SU-DHL-6 (cell line): ENCODE data around the gene LUM.
A peak's percentile ranks its signal among the peaks of the same experiment; 100 is the strongest.

Experiments
- H2AFZ ChIP-seq: fragments of 200-600 bp; sonication (generic); 2 replicates; pipeline ENCODE4 v1.6.1; 2014; ENCODE audit warnings: low read depth, mild to moderate bottlenecking, moderate library complexity, mixed read lengths, antibody characterized with exemption, low read length; ENCODE audit not compliant: severe bottlenecking
- H3F3A ChIP-seq: fragments of 200-600 bp; shearing (Covaris generic); 2 replicates; pipeline ENCODE4 v1.6.0; 2016; ENCODE audit warnings: antibody characterized with exemption, mild to moderate bottlenecking; ENCODE audit not compliant: insufficient read depth
- H3K27ac ChIP-seq: fragments of 200-600 bp; sonication (generic); 2 replicates; pipeline ENCODE4 v1.5.1; 2016; ENCODE audit warnings: low read depth, mild to moderate bottlenecking, low read length, moderate library complexity, mixed read lengths
- H3K27me3 ChIP-seq: fragments of 200-600 bp; sonication (generic), shearing (Covaris generic); 2 replicates; pipeline ENCODE4 v1.6.0; 2014; ENCODE audit warnings: mild to moderate bottlenecking, low read length
- H3K36me3 ChIP-seq: fragments of 200-600 bp; sonication (generic); 2 replicates; pipeline ENCODE4 v1.6.1; 2014; ENCODE audit warnings: mild to moderate bottlenecking, low read length, mixed read lengths
- H3K4me2 ChIP-seq: fragments of 300-600, 200-600 bp; shearing (Covaris generic), sonication (generic); 2 replicates; pipeline ENCODE4 v1.6.0; 2014; ENCODE audit warnings: low read length, low read depth, mild to moderate bottlenecking; ENCODE audit not compliant: poor library complexity, severe bottlenecking
- H3K4me3 ChIP-seq: fragments of 200-600 bp; sonication (generic); 2 replicates; pipeline ENCODE4 v1.5.1; 2014; ENCODE audit warnings: antibody characterized with exemption, low read length, mild to moderate bottlenecking, mixed read lengths; ENCODE audit not compliant: insufficient read depth, poor library complexity, severe bottlenecking
- H3K79me2 ChIP-seq: fragments of 200-600 bp; sonication (generic); 2 replicates; pipeline ENCODE4 v1.6.1; 2014; ENCODE audit warnings: mild to moderate bottlenecking, low read length, moderate library complexity; ENCODE audit not compliant: insufficient read depth
- H3K9ac ChIP-seq: fragments of 200-600 bp; sonication (generic); 2 replicates; pipeline ENCODE4 v1.7.0; 2014; ENCODE audit warnings: mild to moderate bottlenecking, low read length
- H3K9me2 ChIP-seq: fragments of 200-600 bp; sonication (generic); replicated peaks from 2 replicates; pipeline ENCODE4 v1.6.1; 2014; ENCODE audit warnings: low read length; ENCODE audit not compliant: insufficient read depth
- H3K9me3 ChIP-seq: fragments of 200-600 bp; sonication (generic); 2 replicates; pipeline ENCODE4 v1.6.1; 2014; ENCODE audit warnings: low read length, mixed read lengths; ENCODE audit not compliant: insufficient read depth
- H4K20me1 ChIP-seq: fragments of 200-600 bp; sonication (generic); 2 replicates; pipeline ENCODE4 v1.6.1; 2014; ENCODE audit warnings: low read depth, mild to moderate bottlenecking, antibody characterized with exemption, low read length, moderate library complexity, mixed read lengths
- EZH2phosphoT487 ChIP-seq: fragments of 200-600 bp; sonication (generic), shearing (Covaris generic); conservative IDR thresholded peaks from 2 replicates; pipeline ENCODE4 v1.6.1; 2018; ENCODE audit warnings: mild to moderate bottlenecking, antibody characterized with exemption, low read length, moderate library complexity, mixed read lengths
- TF ChIP-seq, protein P1 (sequence below): fragments of 200-600 bp; sonication (generic); IDR thresholded peaks from one replicate; pipeline ENCODE4 v1.5.1; 2017; ENCODE audit warnings: antibody characterized with exemption, mild to moderate bottlenecking, low read length, moderate library complexity; ENCODE audit not compliant: insufficient read depth, poor library complexity, severe bottlenecking

LUM gene

DNA sequence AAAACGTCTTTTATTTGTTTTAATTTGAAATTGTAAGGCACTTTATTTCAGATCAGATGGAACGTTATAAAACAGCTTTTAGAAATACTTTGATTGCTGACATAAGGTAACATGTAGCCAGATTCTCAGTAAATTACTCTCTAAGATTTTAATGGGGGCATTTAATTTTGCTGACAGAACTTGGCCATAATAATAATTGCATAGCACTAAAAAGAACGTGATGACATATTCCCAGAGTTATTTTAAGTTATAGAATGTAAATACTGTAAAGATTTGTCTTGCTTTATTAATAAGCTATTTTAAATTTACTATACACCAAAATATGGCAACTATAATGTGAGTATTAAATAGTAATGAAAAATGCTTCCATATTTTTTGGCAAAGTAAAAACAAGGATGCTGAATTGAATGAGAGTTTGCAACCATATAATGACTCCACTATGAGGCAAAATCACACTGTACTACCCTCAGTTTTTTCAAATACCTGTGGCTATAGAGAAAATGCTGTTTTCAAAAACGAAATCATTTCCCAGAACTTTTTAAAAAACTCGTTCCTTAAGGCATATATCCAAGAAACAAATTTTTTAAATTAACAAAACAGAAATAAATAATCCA is 876 bp downstream of the LUM start:
- Histone ChIP-seq H3K36me3 (no peaks in the 10 kb centered on the region), H3K9ac (no peak overlapping the region), H3K27ac (no peak overlapping the region), H3K79me2 (no peaks in the 10 kb centered on the region), H3F3A (no peaks in the 10 kb centered on the region), H3K27me3 (no peaks in the 10 kb centered on the region), H3K4me2 (no peak overlapping the region), H3K4me3 (no peak overlapping the region), H4K20me1 (no peaks in the 10 kb centered on the region), H2AFZ (no peak overlapping the region), H3K9me2 (no peaks in the 10 kb centered on the region), H3K9me3 (no peaks in the 10 kb centered on the region)
- TF ChIP-seq, protein P1, sequence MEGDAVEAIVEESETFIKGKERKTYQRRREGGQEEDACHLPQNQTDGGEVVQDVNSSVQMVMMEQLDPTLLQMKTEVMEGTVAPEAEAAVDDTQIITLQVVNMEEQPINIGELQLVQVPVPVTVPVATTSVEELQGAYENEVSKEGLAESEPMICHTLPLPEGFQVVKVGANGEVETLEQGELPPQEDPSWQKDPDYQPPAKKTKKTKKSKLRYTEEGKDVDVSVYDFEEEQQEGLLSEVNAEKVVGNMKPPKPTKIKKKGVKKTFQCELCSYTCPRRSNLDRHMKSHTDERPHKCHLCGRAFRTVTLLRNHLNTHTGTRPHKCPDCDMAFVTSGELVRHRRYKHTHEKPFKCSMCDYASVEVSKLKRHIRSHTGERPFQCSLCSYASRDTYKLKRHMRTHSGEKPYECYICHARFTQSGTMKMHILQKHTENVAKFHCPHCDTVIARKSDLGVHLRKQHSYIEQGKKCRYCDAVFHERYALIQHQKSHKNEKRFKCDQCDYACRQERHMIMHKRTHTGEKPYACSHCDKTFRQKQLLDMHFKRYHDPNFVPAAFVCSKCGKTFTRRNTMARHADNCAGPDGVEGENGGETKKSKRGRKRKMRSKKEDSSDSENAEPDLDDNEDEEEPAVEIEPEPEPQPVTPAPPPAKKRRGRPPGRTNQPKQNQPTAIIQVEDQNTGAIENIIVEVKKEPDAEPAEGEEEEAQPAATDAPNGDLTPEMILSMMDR, result no peak
- TF ChIP-seq EZH2phosphoT487, result no peak

DNA sequence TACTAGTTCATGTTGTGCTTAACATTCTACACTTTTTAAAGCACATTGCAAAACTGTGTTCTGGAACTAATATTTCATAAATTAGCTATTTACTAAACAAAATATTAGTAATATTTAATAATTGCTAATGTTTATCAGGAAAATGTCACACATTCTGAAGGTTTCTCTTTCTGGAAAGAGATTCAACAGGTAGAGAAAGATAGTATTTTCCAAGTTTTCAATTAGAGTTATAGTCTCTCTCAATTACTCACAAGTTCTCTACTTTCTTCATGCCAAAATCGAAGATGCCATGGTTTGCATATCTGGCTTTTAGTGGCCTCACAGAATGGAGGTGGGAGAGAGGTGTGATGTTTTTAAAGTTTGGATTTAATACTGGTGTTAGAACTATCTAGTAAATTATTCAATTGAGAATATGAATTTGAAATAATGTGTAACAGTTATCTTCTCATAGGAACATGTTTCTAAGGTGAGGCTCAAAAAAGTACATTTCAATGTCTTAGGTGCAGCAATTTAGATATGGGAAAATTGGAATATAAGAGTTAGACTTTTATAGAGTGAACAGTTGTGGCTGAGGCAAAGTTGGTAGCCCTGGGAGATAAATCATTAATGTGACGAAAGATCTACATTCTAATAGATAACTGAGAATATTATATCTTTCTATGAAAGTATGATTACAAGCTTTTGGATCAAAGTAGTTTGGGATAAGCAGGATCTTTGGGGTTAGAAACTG is 1.5 kb downstream of the LUM start:
- H2AFZ ChIP-seq, result no peak overlapping the region
- no peak overlapping the region for H3K27ac ChIP-seq
- TF ChIP-seq, protein P1, result no peak
- no peak overlapping the region for H3K9ac ChIP-seq
- no peaks in the 10 kb centered on the region for H3K9me3 ChIP-seq
- H3F3A ChIP-seq, result no peaks in the 10 kb centered on the region
- no peaks in the 10 kb centered on the region for H4K20me1 ChIP-seq
- H3K4me3 ChIP-seq, result no peak overlapping the region
- H3K4me2 ChIP-seq, result no peak overlapping the region
- no peaks in the 10 kb centered on the region for H3K9me2 ChIP-seq
- no peaks in the 10 kb centered on the region for H3K27me3 ChIP-seq
- H3K79me2 ChIP-seq, result no peaks in the 10 kb centered on the region
- H3K36me3 ChIP-seq, result no peaks in the 10 kb centered on the region

DNA sequence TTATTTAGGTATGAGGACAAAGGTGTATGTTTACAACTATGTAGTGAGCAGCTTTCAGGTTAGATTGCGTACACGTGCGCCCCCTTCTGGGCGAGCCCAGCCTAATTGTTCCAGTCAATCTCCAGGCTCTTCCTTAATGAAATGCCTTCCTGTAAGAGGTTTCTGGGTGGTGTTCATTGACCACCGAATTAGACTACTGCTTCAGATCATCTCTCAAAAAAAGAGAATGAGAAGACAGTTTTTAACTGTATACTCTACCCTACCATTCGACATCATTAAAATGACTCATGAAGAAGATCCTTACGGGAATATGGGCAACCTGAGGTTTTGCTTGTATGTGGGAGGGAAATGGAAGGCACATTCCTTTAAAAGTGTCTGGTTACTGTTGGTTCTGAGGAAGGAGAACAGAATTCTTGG is 2.1 kb downstream of the LUM start:
- H3K36me3 ChIP-seq, result no peaks in the 10 kb centered on the region
- TF ChIP-seq, protein P1, result peak; percentile 86
- no peak for TF ChIP-seq EZH2phosphoT487
- H3K27ac ChIP-seq, result no peak overlapping the region
- H3K27me3 ChIP-seq, result no peaks in the 10 kb centered on the region
- H3K9me2 ChIP-seq, result no peaks in the 10 kb centered on the region
- H3F3A ChIP-seq, result no peaks in the 10 kb centered on the region
- no peaks in the 10 kb centered on the region for H3K9me3 ChIP-seq
- no peak overlapping the region for H3K4me3 ChIP-seq
- no peaks in the 10 kb centered on the region for H3K79me2 ChIP-seq
- H3K4me2 ChIP-seq, result no peak overlapping the region
- H3K9ac ChIP-seq, result no peak overlapping the region
- no peak overlapping the region for H2AFZ ChIP-seq
- no peaks in the 10 kb centered on the region for H4K20me1 ChIP-seq
